ENCODE measurements around the gene MYL12A. TPM values are rescaled to one million over a fixed set of nuclear protein-coding genes. Genes with fewer than 3 reads are reported as not detected.
"Not testable (repeated sequence)": the region's sequence is repeated elsewhere in the genome, so short reads cannot be mapped to it uniquely, and the experiment has no call there.

Gene MYL12A
- total and polyA plus RNA-seq, 2 donors = 305 to 360 TPM

GRCh38 chr18:3217948-3218647, 29.5 kb upstream of the MYL12A start:
- Histone ChIP-seq H3K36me3 (ENCODE audit: insufficient read depth) (no peaks in the 10 kb centered on the region), H3K4me1 (ENCODE audit: insufficient read depth) (no peaks in the 10 kb centered on the region), H3K27ac (ENCODE audit: low read depth) (no peak overlapping the region), H3K4me3 (ENCODE audit: low read depth, low read length) (no peak overlapping the region)
- no peak for DNase-seq (ENCODE audit: extremely low spot score)
- 32% methylated on average over 3 of the region's 3 CpGs for whole genome bisulfite sequencing

GRCh38 chr18:3218819-3219218, 28.8 kb upstream of the MYL12A start:
- no peak overlapping the region for H3K4me3 ChIP-seq (ENCODE audit: low read depth, low read length)
- no peaks in the 10 kb centered on the region for H3K4me1 ChIP-seq (ENCODE audit: insufficient read depth)
- 50% methylated on average over 2 of the region's 2 CpGs for WGBS
- no peaks in the 10 kb centered on the region for H3K36me3 ChIP-seq (ENCODE audit: insufficient read depth)
- no peak for DNase-seq (ENCODE audit: extremely low spot score)
- H3K27ac ChIP-seq (ENCODE audit: low read depth) = no peak overlapping the region

GRCh38 chr18:3219241-3219630, 28.4 kb upstream of the MYL12A start:
- Histone ChIP-seq H3K4me3 (ENCODE audit: low read depth, low read length) (no peak overlapping the region), H3K36me3 (ENCODE audit: insufficient read depth) (no peaks in the 10 kb centered on the region), H3K27ac (ENCODE audit: low read depth) (no peak overlapping the region), H3K4me1 (ENCODE audit: insufficient read depth) (no peaks in the 10 kb centered on the region)
- 49% methylated on average over 8 of the region's 8 CpGs for WGBS
- DNase-seq (ENCODE audit: extremely low spot score) = no peak

- DNase-seq (ENCODE audit: extremely low spot score) = no peak
- Histone ChIP-seq H3K4me1 (ENCODE audit: insufficient read depth) (no peaks in the 10 kb centered on the region), H3K27ac (ENCODE audit: low read depth) (no peak within 1 kb of the TSS), H3K4me3 (ENCODE audit: low read depth, low read length) (no peak within 1 kb of the TSS), H3K36me3 (ENCODE audit: insufficient read depth) (no peaks in the 10 kb centered on the region)
- 40% methylated on average over 9 of the region's 9 CpGs for WGBS
Observed at GRCh38 chr18:3219631-3220335, 27.8 kb upstream of the MYL12A start, which contains the start of gene MYOM1. TSS of gene MYOM1 (minus strand) at chr18:3219968. CDS start at chr18:3215223, 4,745 bp downstream.

GRCh38 chr18:3220868-3221267, 26.7 kb upstream of the MYL12A start:
- not testable (repeated sequence) for H3K27ac ChIP-seq (ENCODE audit: low read depth); H3K4me1 ChIP-seq (ENCODE audit: insufficient read depth); DNase-seq (ENCODE audit: extremely low spot score); H3K36me3 ChIP-seq (ENCODE audit: insufficient read depth); H3K4me3 ChIP-seq (ENCODE audit: low read depth, low read length)
- WGBS = 89% methylated on average over 4 of the region's 4 CpGs

- H3K36me3 ChIP-seq (ENCODE audit: insufficient read depth) = no peaks in the 10 kb centered on the region
- H3K4me1 ChIP-seq (ENCODE audit: insufficient read depth) = no peaks in the 10 kb centered on the region
- 93% methylated on average over 6 of the region's 6 CpGs for WGBS
- H3K4me3 ChIP-seq (ENCODE audit: low read depth, low read length) = no peak overlapping the region
- H3K27ac ChIP-seq (ENCODE audit: low read depth) = no peak overlapping the region
- DNase-seq (ENCODE audit: extremely low spot score) = no peak
Observed at GRCh38 chr18:3221496-3221895, 26.1 kb upstream of the MYL12A start.

- H3K36me3 ChIP-seq (ENCODE audit: insufficient read depth) = no peaks in the 10 kb centered on the region
- whole genome bisulfite sequencing = 64% methylated on average over 1 of the region's 1 CpG
- no peak overlapping the region for H3K27ac ChIP-seq (ENCODE audit: low read depth)
- DNase-seq (ENCODE audit: extremely low spot score) = no peak
- H3K4me3 ChIP-seq (ENCODE audit: low read depth, low read length) = no peak overlapping the region
- no peaks in the 10 kb centered on the region for H3K4me1 ChIP-seq (ENCODE audit: insufficient read depth)
Observed at GRCh38 chr18:3223356-3223755, 24.2 kb upstream of the MYL12A start.

GRCh38 chr18:3224223-3224622, 23.4 kb upstream of the MYL12A start:
- H3K36me3 ChIP-seq (ENCODE audit: insufficient read depth) = no peaks in the 10 kb centered on the region
- H3K4me1 ChIP-seq (ENCODE audit: insufficient read depth) = no peaks in the 10 kb centered on the region
- no peak overlapping the region for H3K4me3 ChIP-seq (ENCODE audit: low read depth, low read length)
- no peak overlapping the region for H3K27ac ChIP-seq (ENCODE audit: low read depth)
- WGBS = 81% methylated on average over 3 of the region's 3 CpGs
- DNase-seq (ENCODE audit: extremely low spot score) = no peak

- Histone ChIP-seq H3K4me1 (ENCODE audit: insufficient read depth) (no peaks in the 10 kb centered on the region), H3K4me3 (ENCODE audit: low read depth, low read length) (no peak overlapping the region), H3K36me3 (ENCODE audit: insufficient read depth) (no peaks in the 10 kb centered on the region), H3K27ac (ENCODE audit: low read depth) (no peak overlapping the region)
- WGBS = 96% methylated on average over 3 of the region's 3 CpGs
- DNase-seq (ENCODE audit: extremely low spot score) = no peak
Observed at GRCh38 chr18:3225588-3225987, 22.0 kb upstream of the MYL12A start.

GRCh38 chr18:3226048-3226447, 21.6 kb upstream of the MYL12A start:
- Histone ChIP-seq H3K4me3 (ENCODE audit: low read depth, low read length) (no peak overlapping the region), H3K4me1 (ENCODE audit: insufficient read depth) (no peaks in the 10 kb centered on the region), H3K27ac (ENCODE audit: low read depth) (no peak overlapping the region), H3K36me3 (ENCODE audit: insufficient read depth) (no peaks in the 10 kb centered on the region)
- WGBS = 90% methylated on average over 6 of the region's 6 CpGs
- no peak for DNase-seq (ENCODE audit: extremely low spot score)

- no peak overlapping the region for H3K27ac ChIP-seq (ENCODE audit: low read depth)
- no peaks in the 10 kb centered on the region for H3K36me3 ChIP-seq (ENCODE audit: insufficient read depth)
- H3K4me3 ChIP-seq (ENCODE audit: low read depth, low read length) = no peak overlapping the region
- no peak for DNase-seq (ENCODE audit: extremely low spot score)
- WGBS = 90% methylated on average over 9 of the region's 9 CpGs
- no peaks in the 10 kb centered on the region for H3K4me1 ChIP-seq (ENCODE audit: insufficient read depth)
Observed at GRCh38 chr18:3230401-3231334, 16.9 kb upstream of the MYL12A start.

GRCh38 chr18:3233004-3233403, 14.6 kb upstream of the MYL12A start:
- no peak for DNase-seq (ENCODE audit: extremely low spot score)
- H3K36me3 ChIP-seq (ENCODE audit: insufficient read depth) = no peaks in the 10 kb centered on the region
- H3K27ac ChIP-seq (ENCODE audit: low read depth) = no peak overlapping the region
- 93% methylated on average over 1 of the region's 1 CpG for WGBS
- no peak overlapping the region for H3K4me3 ChIP-seq (ENCODE audit: low read depth, low read length)
- no peaks in the 10 kb centered on the region for H3K4me1 ChIP-seq (ENCODE audit: insufficient read depth)

- H3K36me3 ChIP-seq (ENCODE audit: insufficient read depth) = no peaks in the 10 kb centered on the region
- H3K4me1 ChIP-seq (ENCODE audit: insufficient read depth) = no peaks in the 10 kb centered on the region
- no peak overlapping the region for H3K4me3 ChIP-seq (ENCODE audit: low read depth, low read length)
- WGBS = 88% methylated on average over 4 of the region's 4 CpGs
- DNase-seq (ENCODE audit: extremely low spot score) = no peak
- H3K27ac ChIP-seq (ENCODE audit: low read depth) = no peak overlapping the region
Observed at GRCh38 chr18:3233433-3234168, 14.0 kb upstream of the MYL12A start.

All from urinary bladder (tissue), 4 donors.